ENCODE measurements around the gene ST6GALNAC6.
"Not testable (repeated sequence)": the region's sequence is repeated elsewhere in the genome, so short reads cannot be mapped to it uniquely, and the experiment has no call there.

ST6GALNAC6 gene

DNA sequence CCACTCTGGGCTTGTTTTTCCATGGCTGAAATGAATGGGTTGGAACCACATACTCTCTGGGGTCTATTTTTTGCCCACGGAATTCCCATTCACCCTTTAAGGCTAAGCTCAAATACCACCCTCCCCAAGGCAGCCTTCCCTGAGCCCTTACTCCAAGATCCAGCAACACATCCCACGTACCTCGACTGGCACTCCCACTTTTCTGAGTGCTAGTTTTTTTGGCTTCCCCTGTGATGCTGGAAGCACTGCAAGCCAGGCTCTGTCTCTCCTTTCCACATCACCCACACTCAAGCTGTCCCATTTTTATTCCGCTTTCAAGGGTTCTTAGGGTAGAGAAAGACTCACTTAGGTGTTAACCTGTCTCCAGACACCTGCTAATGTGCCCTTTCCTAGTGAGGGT is 6.0 kb downstream of the ST6GALNAC6 start:
- no peak for DNase-seq (ENCODE audit: low spot score)

DNA sequence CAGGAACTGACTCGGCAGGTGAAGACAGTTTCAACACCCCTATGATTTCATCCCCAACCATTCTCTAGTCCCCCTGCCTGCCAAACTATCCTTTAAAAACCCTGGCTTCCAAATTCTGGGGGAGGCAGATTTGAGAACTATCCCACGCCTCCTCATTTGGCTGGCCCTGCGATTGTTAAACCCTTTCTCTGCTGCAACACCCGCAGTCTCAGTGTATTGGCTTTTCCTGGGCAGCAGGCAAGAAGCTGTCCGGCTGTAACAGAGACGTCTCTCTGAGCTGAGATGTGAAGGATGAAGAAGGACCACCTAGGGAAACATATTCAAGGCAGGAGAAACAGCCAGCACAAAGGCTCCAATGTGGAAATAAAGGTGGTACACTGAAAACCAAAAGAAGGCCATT is 6.6 kb downstream of the ST6GALNAC6 start:
- no peak for DNase-seq (ENCODE audit: low spot score)

DNA sequence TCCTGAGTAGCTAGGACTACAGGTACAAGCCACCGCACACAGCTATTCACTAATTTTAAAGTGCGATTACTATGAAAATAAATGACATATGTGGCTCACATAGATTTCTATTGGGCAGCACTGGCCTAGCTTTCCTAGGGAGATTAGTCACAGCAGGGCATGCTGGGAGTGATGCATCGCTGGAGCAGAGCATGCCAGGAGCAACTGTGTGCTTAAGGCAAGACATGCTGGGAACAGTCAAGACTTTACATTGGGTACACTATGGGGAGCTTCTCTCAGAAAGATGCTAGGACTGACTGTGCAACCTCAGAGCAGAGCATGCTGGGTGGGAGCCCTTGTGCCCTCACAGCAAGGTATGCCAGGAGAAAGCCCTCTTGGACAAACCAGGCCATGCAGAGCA is 9.3 kb downstream of the ST6GALNAC6 start:
- no peak for DNase-seq (ENCODE audit: low spot score)

DNA sequence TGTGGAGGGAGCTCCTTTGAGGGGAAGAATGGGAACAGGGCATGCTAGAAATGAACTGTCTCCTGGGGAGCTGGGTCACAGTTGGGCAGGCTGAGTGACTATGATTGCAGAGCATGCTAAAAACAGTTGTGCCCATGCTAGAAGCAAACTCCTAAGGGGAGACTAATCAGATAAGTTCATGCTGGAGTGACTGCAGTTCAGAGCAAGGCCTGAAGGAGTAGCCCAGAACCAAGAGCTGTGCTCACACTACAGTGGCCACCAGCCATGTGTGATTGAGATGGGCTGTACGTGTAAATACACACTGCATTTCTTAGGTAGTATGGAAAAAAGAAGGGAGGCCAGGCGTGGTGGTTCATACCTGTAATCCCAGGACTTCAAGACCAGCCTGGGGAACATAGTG is 11.6 kb downstream of the ST6GALNAC6 start:
- DNase-seq (ENCODE audit: low spot score) = no peak

DNA sequence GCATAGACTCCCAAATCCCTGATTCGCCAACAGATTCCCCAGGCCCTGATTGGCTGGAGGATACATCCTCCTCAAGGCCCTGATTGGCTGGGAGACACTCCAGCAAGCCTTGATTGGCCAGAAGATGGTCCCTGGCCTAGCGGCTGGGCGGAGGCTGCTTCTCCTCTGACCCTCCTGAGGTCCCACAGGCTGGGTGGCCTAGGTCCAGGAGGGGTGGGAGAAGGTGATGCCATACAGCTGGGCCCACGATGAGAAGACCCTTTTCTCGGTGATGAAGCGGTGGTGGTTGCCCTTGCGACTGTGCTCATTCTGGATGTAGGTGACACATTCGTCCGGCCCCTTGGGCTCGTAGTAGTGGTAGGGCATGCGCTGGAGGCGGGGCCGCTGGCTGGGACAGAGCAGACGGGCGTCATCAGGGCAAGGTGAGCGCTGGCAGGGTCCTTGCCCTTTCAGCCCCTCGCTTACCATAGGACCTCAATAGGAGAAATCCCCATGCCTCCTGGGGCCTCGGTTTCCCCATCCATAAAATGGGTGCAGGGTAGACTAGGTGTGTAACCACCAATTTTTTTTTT is 12.9 kb downstream of the ST6GALNAC6 start:
- DNase-seq (ENCODE audit: low spot score) = peak; percentile 61

DNA sequence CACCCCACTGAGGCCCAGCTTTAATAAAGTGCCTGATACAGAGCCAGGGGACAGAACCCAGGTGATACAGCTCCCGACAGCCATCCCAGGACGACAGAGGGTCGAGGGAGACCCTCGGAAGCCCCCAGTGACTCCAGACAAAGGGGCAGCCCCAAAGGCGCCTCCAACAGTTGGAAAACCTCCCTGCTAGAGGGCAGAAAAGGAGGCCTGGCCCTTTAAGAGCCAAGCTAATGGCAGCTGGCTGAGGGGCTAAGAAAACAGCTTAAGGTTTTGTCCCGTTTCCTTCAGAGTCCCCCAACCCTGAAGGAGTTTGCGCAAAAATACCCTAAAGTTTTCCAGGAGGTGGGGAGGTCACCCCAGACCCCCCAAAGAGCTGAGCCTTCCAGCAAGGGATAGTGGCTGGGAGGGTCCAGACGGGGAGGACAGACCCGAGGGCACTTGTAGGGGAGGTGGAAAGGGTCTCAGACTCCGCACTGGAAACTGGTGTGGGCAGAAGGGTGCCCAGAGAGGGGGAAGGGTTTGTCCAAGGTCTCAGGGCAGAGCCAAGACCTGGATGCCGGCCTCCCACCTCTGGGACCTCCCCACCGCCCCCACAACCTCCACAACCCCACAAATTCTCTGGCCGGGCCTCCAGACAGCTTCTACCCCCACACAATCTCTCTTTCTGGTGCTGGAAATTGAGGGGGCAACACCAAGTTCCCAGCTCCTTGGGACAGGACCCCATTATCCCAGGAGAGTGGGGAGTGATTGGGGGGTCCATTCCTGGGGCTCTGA is 13.7 kb downstream of the ST6GALNAC6 start:
- DNase-seq (ENCODE audit: low spot score) = no peak

DNA sequence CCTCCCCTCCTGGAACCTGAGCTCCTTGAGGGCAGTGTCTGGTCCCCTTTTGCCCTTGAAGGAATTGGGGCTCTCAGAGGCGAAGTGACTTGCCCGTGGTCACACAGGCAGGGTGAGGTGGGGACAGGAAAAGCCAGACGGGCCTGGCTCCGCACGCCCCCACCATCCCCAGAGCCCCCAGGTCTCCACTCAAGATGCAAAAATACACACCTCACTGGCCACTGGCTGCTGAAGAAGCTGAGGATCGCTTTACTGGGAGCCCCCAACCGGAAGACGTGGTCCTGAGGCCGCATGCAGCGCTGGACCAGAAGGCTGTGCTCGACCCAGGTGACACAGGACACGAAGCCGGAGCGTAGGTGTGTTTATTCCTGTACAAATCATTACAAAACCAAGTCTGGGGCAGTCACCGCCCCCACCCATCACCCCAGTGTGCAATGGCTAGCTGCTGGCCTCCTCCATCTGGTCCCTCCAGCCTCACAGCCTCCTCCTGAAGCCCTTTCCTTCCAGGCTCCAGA is 14.4 kb downstream of the ST6GALNAC6 start:
- no peak for DNase-seq (ENCODE audit: low spot score)

DNA sequence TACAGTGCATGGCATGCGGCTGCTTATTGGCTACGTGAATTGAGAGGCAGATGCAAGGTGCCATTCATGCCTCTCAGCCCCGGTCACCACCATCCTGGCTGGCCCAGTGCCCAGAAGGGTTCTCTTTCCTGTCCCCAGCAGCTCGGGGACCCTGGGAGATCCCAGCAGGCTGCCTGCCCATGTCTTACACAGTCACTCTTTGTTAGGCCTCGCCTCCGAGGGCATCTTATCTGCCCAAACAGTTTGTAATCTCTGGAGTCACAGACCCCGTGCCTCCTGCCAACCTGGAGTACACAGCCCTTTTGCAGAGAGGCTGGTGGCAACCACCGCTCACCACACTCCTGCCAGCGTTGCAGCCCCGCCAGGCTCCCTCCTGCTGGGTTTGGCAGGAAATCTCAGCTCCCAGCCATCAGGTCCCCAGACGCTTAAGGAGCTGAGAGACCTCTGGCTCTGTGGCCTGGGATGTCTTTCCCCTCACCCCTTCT is 14.9 kb downstream of the ST6GALNAC6 start:
- no peak for DNase-seq (ENCODE audit: low spot score)

DNA sequence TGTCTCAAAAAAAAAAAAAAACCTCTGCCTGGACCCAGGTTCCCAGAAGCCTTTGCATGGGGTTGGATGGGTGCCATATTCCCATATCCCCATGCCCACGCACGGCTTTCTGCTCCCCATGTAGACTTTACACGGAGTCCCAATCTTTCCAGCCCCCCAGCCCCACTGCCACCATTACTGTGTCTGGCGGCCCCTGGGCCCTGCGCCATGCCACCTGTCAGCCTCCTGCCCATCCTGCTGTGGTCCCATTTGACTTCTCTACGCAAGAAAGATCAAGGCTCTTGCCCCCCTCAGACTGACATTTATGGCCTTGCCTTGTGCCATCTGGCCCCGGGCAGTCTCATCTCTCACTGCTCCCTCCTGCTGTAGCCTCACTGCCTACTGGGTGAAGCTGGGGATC is 15.4 kb downstream of the ST6GALNAC6 start:
- DNase-seq (ENCODE audit: low spot score) = no peak

DNA sequence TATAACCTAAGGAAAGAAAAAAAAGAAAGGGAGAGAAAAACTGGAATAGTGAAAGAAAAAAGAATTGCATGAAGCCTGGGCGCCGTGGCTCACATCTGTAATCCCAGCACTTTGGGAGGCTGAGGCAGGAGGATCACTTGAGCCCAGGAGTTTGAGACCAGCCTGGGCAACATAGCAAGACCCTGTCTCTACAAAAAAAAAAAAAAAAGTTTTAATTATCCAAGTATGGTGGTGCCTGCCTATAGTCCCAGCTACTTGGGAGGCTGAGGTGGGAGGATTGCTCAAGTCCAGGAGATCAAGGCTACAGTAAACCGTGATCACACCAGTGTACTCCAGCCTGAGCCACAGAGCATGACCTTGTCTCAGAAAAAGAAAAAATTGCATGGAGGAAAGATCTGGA is 17.7 kb downstream of the ST6GALNAC6 start:
- not testable (repeated sequence) for DNase-seq (ENCODE audit: low spot score)

DNA sequence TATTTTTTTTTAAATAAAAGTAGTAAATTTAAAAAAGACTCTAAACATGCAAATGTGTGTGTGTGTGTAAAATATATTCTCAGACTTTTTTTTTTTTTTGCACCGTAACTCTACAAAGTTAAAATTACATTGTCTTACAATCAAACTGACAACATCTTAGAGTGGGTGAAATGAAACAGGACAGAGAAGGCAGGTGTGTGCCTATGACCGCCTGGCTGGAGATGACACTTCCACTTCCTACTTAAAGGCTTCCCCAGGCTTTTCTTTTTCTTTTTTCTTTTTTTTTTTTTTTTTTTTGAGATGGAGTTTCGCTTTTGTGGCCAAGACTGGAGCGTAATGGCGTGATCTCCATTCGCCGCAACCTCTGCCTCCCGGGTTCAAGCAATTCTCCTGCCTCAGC is 19.3 kb downstream of the ST6GALNAC6 start:
- DNase-seq (ENCODE audit: low spot score) = no peak

DNA sequence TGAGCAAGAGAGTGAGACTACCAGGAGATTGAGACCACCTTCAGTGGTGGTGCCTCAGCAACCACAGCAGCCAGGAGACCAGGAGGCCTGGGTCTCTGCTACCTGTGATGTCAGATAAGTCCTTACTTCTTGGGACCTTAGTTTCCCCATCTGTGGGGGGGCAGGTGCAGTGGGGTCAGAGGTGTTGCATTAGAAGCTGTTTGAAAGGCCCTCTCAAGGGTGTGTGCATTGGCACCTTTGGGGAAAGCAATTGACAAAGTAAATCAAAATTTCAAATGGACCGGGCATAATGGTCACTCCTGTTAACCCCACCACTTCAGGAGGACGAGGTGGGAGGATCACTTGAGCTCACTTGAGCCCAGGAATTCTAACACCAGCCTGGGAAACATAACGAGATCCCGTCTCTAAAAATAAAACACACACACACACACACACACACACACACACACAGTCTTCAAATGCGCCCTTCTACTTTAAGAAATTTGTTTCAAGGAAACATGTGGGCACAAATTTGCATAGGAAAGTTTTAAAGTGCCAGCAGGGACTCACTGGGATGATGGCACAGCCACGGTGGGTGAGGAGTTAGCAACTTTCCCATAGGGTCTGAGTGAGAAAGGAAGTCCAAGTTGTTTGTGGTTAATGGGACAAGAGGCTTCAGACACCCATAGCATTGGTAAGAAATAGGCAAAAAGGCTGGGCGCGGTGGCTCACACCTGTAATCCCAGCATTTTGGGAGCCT is 20.6 kb downstream of the ST6GALNAC6 start:
- DNase-seq (ENCODE audit: low spot score) = no peak

DNA sequence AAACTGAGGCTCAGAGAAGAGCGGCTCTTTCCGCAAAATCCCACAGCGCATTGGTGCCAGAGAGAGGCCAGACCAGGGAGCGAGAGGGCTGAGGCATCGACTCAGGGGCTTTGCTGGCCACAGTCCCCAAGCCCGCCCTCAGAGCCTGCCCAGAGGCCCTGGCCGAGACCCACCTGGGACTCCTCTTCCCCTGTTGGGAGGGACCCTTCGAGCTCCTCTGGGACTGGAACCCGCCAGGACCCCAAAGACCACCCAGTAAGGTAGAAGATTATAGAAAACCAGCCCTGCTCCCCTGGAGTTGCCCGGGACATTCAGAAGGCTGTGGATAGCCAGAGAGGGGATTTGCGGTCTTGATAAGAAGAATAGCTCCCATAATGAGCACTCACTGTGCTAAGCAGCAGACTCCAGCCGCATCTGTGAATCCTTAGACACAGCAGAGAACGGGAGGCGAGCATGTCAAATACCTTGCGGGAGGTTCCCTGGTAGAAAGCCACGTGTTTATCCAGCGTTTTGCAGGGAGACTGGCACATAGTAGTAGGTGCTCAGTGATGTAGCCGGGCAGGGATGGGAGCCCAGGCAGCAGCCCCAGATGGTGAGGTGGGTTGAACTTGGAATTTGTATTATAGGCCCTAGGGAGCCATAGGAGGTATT is 21.3 kb downstream of the ST6GALNAC6 start:
- DNase-seq (ENCODE audit: low spot score) = no peak

DNA sequence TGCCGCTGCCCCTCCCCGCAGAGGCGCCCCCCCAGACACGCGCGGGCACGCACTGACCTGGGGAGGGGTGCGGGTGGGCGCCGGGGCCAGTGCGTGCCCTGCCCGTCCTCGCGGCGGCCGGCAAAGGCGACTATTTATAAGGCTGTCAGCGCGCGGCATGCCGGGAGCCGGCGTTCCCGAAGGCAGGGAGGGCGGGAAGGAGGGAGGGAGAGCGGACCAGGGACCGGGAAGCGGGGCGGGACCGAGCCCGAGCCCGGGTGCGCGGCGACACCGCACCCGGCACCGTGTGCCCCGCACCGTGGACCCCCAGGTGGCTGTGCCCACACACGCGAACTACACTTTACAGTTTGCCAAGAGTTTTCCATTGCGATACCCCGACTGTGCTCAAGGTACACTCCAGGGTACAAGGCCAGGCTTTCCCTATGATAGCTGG is 21.8 kb downstream of the ST6GALNAC6 start, which contains the start of gene AK1:
Gene AK1, minus strand, starts transcription at position 110 of the 433 bp plus-strand sequence. CDS start 3,058 bp downstream, outside the sequence.
- peak; percentile 89 for DNase-seq (ENCODE audit: low spot score)

DNA sequence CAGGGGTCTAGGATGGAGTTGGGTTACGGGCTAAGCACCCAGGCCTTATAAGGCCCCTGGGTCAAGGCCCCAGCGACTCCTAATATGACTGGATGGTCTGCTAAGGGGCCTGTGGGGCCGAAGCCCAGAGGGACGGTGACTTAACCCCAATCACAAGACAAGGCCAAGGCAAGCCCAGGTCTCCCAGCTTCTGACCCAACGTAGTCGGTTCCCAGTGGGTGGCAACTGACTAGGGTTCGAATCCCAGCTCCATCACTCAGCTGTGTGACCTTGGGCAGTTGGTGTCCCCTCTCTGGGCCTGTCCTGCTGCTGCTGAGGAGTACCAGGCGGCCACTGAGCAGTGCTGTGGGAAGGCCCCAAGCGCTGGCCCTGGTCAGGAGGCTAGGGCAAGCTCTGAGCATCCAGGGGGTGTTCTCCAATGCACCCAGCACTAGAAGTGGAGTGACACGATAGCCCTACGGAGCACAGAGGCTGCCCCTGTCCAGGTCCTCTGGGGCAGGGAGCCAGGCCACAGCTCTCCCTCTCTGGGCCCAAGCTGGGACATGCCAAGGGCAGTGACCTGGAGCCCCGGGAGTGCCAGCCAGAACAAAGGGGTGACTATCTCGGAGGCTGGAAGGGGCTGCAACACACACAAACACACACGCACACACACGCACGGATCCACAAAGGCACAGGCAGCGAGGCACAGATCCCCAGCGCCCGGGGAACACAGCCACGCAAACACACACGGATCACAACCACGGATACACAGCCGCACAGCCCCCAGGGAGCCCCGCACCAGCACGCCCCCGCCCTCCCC is 22.4 kb downstream of the ST6GALNAC6 start:
- peak; percentile 35 for DNase-seq (ENCODE audit: low spot score)

DNA sequence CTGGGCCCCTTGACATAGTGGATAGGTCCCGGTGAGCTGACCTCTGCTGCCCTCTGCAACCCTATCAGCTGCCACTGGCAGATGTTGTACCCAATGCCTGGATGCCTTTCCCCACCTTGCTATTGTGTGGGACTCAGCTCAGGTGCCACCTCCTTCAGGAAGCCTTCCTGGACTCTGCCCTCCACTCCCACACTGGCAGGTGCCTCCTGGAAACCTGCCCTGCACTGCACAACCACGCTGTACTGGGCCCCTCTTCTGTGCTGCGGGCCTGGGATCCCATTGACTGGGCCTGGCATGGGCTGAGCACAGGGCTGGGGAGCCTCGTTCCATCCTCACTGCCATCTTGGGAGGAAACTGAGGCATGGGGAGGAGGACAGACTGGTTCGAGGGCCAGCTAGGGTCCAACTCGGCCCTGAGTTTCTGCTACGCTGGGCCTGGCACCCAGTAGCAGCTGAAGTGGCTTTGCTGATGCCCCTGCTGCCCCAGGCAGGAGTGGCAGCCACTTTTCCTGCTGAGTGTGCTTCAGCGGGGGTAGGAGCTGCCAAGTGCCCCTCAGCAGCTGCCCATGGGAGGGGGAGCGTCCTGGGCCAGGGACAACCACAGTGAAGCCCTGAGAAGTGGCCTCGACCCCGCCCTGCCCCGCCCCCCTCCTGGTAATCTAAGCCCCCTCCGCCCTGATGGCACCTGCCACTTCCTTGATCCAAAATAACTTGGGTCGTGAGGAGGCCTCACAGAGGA is 23.2 kb downstream of the ST6GALNAC6 start:
- DNase-seq (ENCODE audit: low spot score) = no peak

DNA sequence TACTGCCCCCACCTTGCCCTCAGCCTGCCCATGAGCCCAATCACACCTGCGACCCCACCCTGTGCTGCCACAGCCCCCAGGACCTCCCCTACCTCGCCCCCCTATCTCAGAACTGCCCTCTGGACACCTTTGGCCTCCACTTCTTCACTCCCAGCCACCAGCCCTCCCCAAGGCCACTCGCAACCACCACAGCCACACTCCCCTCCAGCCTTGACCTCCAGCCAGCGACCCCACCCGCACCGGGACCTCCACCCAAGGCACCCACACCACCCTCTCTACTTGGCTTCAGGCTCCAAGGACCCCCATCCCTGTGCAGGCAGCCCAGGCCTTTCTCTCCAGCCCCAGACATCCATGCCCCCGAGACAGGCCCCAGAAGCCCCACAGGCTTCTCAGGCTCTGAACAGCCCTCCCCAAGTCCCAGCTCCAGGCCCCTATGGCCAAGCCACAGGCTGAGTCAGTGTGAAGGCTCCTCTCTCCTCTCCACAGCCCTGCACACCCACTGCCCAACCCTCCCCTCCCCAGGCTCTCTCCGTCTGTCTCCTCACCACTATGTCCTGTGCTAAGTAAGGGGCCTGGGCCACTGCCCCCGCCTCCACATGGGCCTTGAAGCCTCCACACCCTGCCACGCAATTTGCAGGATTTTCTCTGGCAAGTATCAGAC is 24.0 kb downstream of the ST6GALNAC6 start:
- no peak for DNase-seq (ENCODE audit: low spot score)

DNA sequence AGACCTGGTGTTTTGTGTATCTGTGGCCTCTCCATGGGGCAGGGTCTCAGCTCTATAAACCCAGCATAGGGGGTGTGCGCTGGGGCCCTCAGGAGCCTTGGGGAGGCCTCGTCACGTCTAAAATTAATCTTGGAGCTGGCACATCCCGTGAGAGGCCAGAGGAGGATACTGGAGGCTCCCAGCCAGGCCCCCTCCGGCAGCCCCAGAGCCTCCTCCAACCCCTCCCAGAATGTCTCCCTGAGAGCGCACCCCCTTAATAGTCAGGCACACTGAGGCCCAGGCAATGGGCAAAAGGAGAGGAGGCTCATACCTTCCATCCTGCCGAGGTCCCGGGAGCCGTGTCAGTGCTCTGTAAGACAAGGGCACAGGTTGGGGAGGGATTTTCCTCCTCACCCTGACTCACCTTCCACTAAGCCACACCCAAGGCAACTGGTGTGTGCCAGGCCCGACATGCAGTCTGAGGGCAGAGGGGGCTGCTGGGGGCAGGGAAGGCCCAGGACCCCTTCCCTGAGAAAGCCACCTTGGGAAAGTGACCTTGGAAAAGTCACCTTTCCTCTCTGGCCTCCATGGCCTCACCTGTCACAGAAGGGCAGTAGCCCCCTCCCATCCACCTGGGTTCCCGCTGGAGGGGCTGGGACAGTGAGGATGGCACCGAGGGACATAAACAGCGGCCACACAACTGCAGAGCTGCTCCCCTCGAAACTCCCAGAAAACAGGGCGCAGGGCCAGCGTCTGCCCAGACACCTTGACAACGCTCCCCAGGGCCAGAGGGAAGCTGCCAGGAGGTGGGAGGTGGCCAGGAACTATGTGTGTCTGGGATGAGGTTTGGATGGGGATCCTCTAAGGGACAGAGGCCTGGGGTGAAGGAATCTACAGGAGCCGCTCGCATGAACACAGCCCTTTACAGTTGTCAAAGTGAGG is 24.8 kb downstream of the ST6GALNAC6 start:
- no peak for DNase-seq (ENCODE audit: low spot score)

DNA sequence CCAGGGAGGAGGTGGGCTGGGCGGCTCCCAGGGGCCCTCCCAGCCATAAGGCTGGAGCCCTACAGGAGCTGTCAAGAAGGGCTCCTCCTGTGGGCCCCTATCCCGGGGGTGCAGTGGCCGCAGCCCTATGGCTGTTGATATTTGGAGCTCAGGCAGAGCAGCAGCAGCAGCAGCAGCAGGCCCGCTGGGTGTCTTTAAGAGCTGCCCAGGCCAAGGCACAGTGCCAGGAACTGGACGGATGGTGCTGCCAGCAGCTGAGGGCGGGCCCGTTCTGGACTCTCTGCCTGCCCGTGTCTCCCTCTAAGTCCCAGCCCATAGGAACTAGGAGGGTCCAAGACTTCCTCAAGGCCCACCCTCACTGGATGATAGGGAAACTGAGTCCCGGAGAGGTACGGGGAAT is 25.5 kb downstream of the ST6GALNAC6 start:
- DNase-seq (ENCODE audit: low spot score) = no peak
